ENCODE results near the gene TEX53. TPM values are rescaled to one million over a fixed set of nuclear protein-coding genes. Genes with fewer than 3 reads are reported as not detected.

TEX53 gene
- total RNA-seq, 1 experiment from 2014 or later = not detected

GRCh38 chr9:114695948-114696347 is 38.3 kb upstream of the TEX53 start (continued):
- no peak for TF ChIP-seq FOXP1 (CRISPR knock-in tag; IDR thresholded peaks at IDR 0.05; ENCODE audit: borderline replicate concordance)
- TF ChIP-seq HMGA2 (CRISPR knock-in tag; IDR thresholded peaks at IDR 0.05) = no peak
- TF ChIP-seq ELF4 (CRISPR knock-in tag; IDR thresholded peaks at IDR 0.05; ENCODE audit: low read depth) = no peak
- TF ChIP-seq CBFB (CRISPR knock-in tag; IDR thresholded peaks at IDR 0.05; ENCODE audit: low read depth) = no peak
- TF ChIP-seq E2F1 (CRISPR knock-in tag; IDR thresholded peaks at IDR 0.05) = no peak
- no peak for TF ChIP-seq GABPB1 (CRISPR knock-in tag; IDR thresholded peaks at IDR 0.05)
- TF ChIP-seq NR1H2 (CRISPR knock-in tag; IDR thresholded peaks at IDR 0.05) = no peak
- no peak for TF ChIP-seq ETV6 (CRISPR knock-in tag; IDR thresholded peaks at IDR 0.05)

- DNase-seq (ENCODE audit: low spot score) = no peak
- ChIA-PET POLR2A (no interaction called here), CTCF (interaction anchor here (0.7 kb wide), 2 partner anchors 10 to 128 kb away, joined by 3 read pairs; no protein-coding TSS in a partner anchor)
- Mint-ChIP-seq H3K4me3 (no peak overlapping the region), H3K27ac (no peak overlapping the region), H3K27me3 (ENCODE audit: low read depth) (peaks cover 50% of the 10 kb centered on the region), H3K36me3 (no peaks in the 10 kb centered on the region), H3K4me1 (peaks cover 8% of the 10 kb centered on the region), H3K9me3 (no peaks in the 10 kb centered on the region)
- TF ChIP-seq NR1H2 (CRISPR knock-in tag; IDR thresholded peaks at IDR 0.05) (no peak), USF2 (CRISPR knock-in tag; IDR thresholded peaks at IDR 0.05) (no peak), GABPB1 (CRISPR knock-in tag; IDR thresholded peaks at IDR 0.05) (no peak), TEAD4 (CRISPR knock-in tag; IDR thresholded peaks at IDR 0.05) (no peak), E2F4 (CRISPR knock-in tag; IDR thresholded peaks at IDR 0.05; ENCODE audit: borderline replicate concordance, low read depth) (no peak), IRF2 (CRISPR knock-in tag; IDR thresholded peaks at IDR 0.05; ENCODE audit: borderline replicate concordance, low read depth) (no peak), ZNF425 (CRISPR knock-in tag; conservative IDR thresholded peaks at IDR 0.05) (no peak), ATF3 (CRISPR knock-in tag; conservative IDR thresholded peaks at IDR 0.05) (no peak)
- no peak for ATAC-seq
Measured at GRCh38 chr9:114694719-114695269, 37.2 kb upstream of the TEX53 start.

- Mint-ChIP-seq H3K4me3 (no peak overlapping the region), H3K27ac (no peak overlapping the region), H3K4me1 (peaks cover 6% of the 10 kb centered on the region; the same call in 1 of the 2 replicates), H3K9me3 (no peaks in the 10 kb centered on the region), H3K36me3 (no peaks in the 10 kb centered on the region), H3K27me3 (ENCODE audit: low read depth) (peaks cover 43% of the 10 kb centered on the region)
- DNase-seq (ENCODE audit: low spot score) (no peak), ATAC-seq (no peak)
- CTCF ChIA-PET = interaction anchor here (0.7 to 1.1 kb wide), 3 partner anchors 9 to 220 kb away, joined by 3 to 4 read pairs (median 3); partner anchors contain the start of gene TEX48
- POLR2A ChIA-PET = no interaction called here
- TF ChIP-seq, protein P1, sequence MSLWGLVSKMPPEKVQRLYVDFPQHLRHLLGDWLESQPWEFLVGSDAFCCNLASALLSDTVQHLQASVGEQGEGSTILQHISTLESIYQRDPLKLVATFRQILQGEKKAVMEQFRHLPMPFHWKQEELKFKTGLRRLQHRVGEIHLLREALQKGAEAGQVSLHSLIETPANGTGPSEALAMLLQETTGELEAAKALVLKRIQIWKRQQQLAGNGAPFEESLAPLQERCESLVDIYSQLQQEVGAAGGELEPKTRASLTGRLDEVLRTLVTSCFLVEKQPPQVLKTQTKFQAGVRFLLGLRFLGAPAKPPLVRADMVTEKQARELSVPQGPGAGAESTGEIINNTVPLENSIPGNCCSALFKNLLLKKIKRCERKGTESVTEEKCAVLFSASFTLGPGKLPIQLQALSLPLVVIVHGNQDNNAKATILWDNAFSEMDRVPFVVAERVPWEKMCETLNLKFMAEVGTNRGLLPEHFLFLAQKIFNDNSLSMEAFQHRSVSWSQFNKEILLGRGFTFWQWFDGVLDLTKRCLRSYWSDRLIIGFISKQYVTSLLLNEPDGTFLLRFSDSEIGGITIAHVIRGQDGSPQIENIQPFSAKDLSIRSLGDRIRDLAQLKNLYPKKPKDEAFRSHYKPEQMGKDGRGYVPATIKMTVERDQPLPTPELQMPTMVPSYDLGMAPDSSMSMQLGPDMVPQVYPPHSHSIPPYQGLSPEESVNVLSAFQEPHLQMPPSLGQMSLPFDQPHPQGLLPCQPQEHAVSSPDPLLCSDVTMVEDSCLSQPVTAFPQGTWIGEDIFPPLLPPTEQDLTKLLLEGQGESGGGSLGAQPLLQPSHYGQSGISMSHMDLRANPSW (CRISPR knock-in tag; conservative IDR thresholded peaks at IDR 0.05; ENCODE audit: low read depth) = no peak
- TF ChIP-seq CREB1 (CRISPR knock-in tag; IDR thresholded peaks at IDR 0.05) (no peak), E2F4 (CRISPR knock-in tag; IDR thresholded peaks at IDR 0.05; ENCODE audit: borderline replicate concordance, low read depth) (no peak), ELF4 (CRISPR knock-in tag; IDR thresholded peaks at IDR 0.05; ENCODE audit: low read depth) (no peak), ERG (CRISPR knock-in tag; IDR thresholded peaks at IDR 0.05) (no peak), TEAD4 (CRISPR knock-in tag; IDR thresholded peaks at IDR 0.05) (no peak), JUN (CRISPR knock-in tag; IDR thresholded peaks at IDR 0.05) (no peak), MYBL2 (CRISPR knock-in tag; IDR thresholded peaks at IDR 0.05) (no peak)
- TF ChIP-seq, protein P2, sequence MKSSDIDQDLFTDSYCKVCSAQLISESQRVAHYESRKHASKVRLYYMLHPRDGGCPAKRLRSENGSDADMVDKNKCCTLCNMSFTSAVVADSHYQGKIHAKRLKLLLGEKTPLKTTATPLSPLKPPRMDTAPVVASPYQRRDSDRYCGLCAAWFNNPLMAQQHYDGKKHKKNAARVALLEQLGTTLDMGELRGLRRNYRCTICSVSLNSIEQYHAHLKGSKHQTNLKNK (CRISPR knock-in tag; IDR thresholded peaks at IDR 0.05) = no peak
Measured at GRCh38 chr9:114694146-114694545, 36.5 kb upstream of the TEX53 start.

Data from WTC11 (cell line).